ENCODE results near the gene SHISAL2B. TPM values are rescaled to one million over a fixed set of nuclear protein-coding genes. Genes with fewer than 3 reads are reported as not detected.
"Not testable (repeated sequence)": the region's sequence is repeated elsewhere in the genome, so short reads cannot be mapped to it uniquely, and the experiment has no call there.

The SHISAL2B gene
- total RNA-seq, 1 experiment from 2014 or later: not detected

DNA sequence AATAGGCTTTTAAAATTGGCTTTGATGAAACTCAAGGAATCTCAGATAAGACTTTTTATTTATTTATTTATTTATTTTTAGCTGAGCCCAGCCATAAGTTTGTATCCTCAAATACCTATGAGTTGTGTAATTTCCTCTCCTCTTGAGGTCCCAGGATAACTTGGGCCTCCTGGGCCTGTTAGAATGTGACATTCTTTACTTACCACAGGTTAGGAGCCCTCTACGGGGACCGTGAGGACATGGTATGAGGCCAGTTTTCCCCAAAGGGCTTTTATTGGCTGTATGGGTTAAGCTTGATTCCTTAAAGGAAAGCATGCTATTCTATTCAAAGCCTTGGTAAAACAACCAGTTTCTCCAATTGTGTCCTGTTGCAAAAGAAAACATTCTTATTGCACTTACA, 16.9 kb downstream of the SHISAL2B start:
- Histone ChIP-seq H2AFZ (no peak overlapping the region), H3K9me2 (ENCODE audit: insufficient read depth) (no peaks in the 10 kb centered on the region), H3K9me3 (ENCODE audit: insufficient read depth, low read depth) (no peaks in the 10 kb centered on the region), H3K27me3 (ENCODE audit: insufficient read depth, low read depth) (no peaks in the 10 kb centered on the region), H4K20me1 (ENCODE audit: insufficient read depth) (no peaks in the 10 kb centered on the region), H3K36me3 (ENCODE audit: low read depth) (no peaks in the 10 kb centered on the region), H3K4me2 (no peak overlapping the region), H3K4me1 (replicated peaks; ENCODE audit: insufficient read depth) (no peaks in the 10 kb centered on the region), H3F3A (ENCODE audit: insufficient read depth, low read depth) (no peaks in the 10 kb centered on the region), H3K79me2 (ENCODE audit: low read depth) (no peaks in the 10 kb centered on the region), H3K4me3 (no peak overlapping the region), H3K27ac (no peak overlapping the region)
- no peak for DNase-seq
- TF ChIP-seq EZH2 (IDR thresholded peaks at IDR 0.05; ENCODE audit: low read depth): no peak
- TF ChIP-seq, protein P1, sequence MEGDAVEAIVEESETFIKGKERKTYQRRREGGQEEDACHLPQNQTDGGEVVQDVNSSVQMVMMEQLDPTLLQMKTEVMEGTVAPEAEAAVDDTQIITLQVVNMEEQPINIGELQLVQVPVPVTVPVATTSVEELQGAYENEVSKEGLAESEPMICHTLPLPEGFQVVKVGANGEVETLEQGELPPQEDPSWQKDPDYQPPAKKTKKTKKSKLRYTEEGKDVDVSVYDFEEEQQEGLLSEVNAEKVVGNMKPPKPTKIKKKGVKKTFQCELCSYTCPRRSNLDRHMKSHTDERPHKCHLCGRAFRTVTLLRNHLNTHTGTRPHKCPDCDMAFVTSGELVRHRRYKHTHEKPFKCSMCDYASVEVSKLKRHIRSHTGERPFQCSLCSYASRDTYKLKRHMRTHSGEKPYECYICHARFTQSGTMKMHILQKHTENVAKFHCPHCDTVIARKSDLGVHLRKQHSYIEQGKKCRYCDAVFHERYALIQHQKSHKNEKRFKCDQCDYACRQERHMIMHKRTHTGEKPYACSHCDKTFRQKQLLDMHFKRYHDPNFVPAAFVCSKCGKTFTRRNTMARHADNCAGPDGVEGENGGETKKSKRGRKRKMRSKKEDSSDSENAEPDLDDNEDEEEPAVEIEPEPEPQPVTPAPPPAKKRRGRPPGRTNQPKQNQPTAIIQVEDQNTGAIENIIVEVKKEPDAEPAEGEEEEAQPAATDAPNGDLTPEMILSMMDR (conservative IDR thresholded peaks at IDR 0.05): no peak
- no TSS peak for BruUV-seq (replicated peaks)
- CTCF ChIA-PET: no interaction called here
- POLR2A ChIA-PET (ENCODE audit: unreplicated experiment): no interaction called here
- intact Hi-C loops (cut with micrococcal nuclease; ENCODE audit: unreplicated experiment): no loop called here

- H3K27me3 ChIP-seq (ENCODE audit: insufficient read depth, low read depth); DNase-seq; H3K4me3 ChIP-seq; POLR2A ChIA-PET (ENCODE audit: unreplicated experiment); H3F3A ChIP-seq (ENCODE audit: insufficient read depth, low read depth); H3K27ac ChIP-seq; CTCF ChIA-PET; H3K9me2 ChIP-seq (ENCODE audit: insufficient read depth); H2AFZ ChIP-seq; BruUV-seq (replicated peaks); H3K9me3 ChIP-seq (ENCODE audit: insufficient read depth, low read depth); H3K4me1 ChIP-seq (replicated peaks; ENCODE audit: insufficient read depth); intact Hi-C loops (cut with micrococcal nuclease; ENCODE audit: unreplicated experiment); H3K79me2 ChIP-seq (ENCODE audit: low read depth); H3K36me3 ChIP-seq (ENCODE audit: low read depth); H4K20me1 ChIP-seq (ENCODE audit: insufficient read depth); H3K4me2 ChIP-seq: not testable (repeated sequence)
Observed at GRCh38 chr5:64714495-64714894, 24.2 kb downstream of the SHISAL2B start.

- Histone ChIP-seq H3K27me3 (ENCODE audit: insufficient read depth, low read depth) (no peaks in the 10 kb centered on the region), H3K9me2 (ENCODE audit: insufficient read depth) (no peaks in the 10 kb centered on the region), H3K27ac (no peak overlapping the region), H3K36me3 (ENCODE audit: low read depth) (peaks cover 14% of the 10 kb centered on the region; the same call in 1 of the 2 replicates), H3K79me2 (ENCODE audit: low read depth) (no peaks in the 10 kb centered on the region), H2AFZ (no peak overlapping the region), H3K4me3 (no peak overlapping the region), H3K4me1 (replicated peaks; ENCODE audit: insufficient read depth) (no peaks in the 10 kb centered on the region), H3K4me2 (no peak overlapping the region), H3F3A (ENCODE audit: insufficient read depth, low read depth) (no peaks in the 10 kb centered on the region), H4K20me1 (ENCODE audit: insufficient read depth) (no peaks in the 10 kb centered on the region), H3K9me3 (ENCODE audit: insufficient read depth, low read depth) (no peaks in the 10 kb centered on the region)
- CTCF ChIA-PET: no interaction called here
- no peak for TF ChIP-seq EZH2 (IDR thresholded peaks at IDR 0.05; ENCODE audit: low read depth)
- TF ChIP-seq, protein P1 (conservative IDR thresholded peaks at IDR 0.05): no peak
- BruUV-seq (replicated peaks): no TSS peak
- intact Hi-C loops (cut with micrococcal nuclease; ENCODE audit: unreplicated experiment): no loop called here
- DNase-seq: no peak
- POLR2A ChIA-PET (ENCODE audit: unreplicated experiment): no interaction called here
Observed at GRCh38 chr5:64722588-64722987, 32.3 kb downstream of the SHISAL2B start.

GRCh38 chr5:64727150-64727549, 36.8 kb downstream of the SHISAL2B start:
- H3K36me3 ChIP-seq (ENCODE audit: low read depth): 0 out of 2 replicates have a peak, but pooled peaks cover 8% of the 10 kb centered on the region
- ChIA-PET POLR2A (ENCODE audit: unreplicated experiment) (no interaction called here), CTCF (no interaction called here)
- H3K9me2 ChIP-seq (ENCODE audit: insufficient read depth): no peaks in the 10 kb centered on the region
- intact Hi-C loops (cut with micrococcal nuclease; ENCODE audit: unreplicated experiment): no loop called here
- TF ChIP-seq EZH2 (IDR thresholded peaks at IDR 0.05; ENCODE audit: low read depth): no peak
- TF ChIP-seq, protein P1 (conservative IDR thresholded peaks at IDR 0.05): no peak
- BruUV-seq (replicated peaks): no TSS peak
- H3K79me2 ChIP-seq (ENCODE audit: low read depth): no peaks in the 10 kb centered on the region
- H2AFZ ChIP-seq: no peak overlapping the region
- peaks cover 4% of the 10 kb centered on the region; the same call in 1 of the 2 replicates for H3K9me3 ChIP-seq (ENCODE audit: insufficient read depth, low read depth)
- no peaks in the 10 kb centered on the region for H3K27me3 ChIP-seq (ENCODE audit: insufficient read depth, low read depth)
- H3K4me1 ChIP-seq (replicated peaks; ENCODE audit: insufficient read depth): no peaks in the 10 kb centered on the region
- H3K4me3 ChIP-seq: no peak overlapping the region
- DNase-seq: no peak
- no peak overlapping the region for H3K27ac ChIP-seq
- no peak overlapping the region for H3K4me2 ChIP-seq
- H4K20me1 ChIP-seq (ENCODE audit: insufficient read depth): no peaks in the 10 kb centered on the region
- H3F3A ChIP-seq (ENCODE audit: insufficient read depth, low read depth): no peaks in the 10 kb centered on the region

All from PC-9 (cell line).